ENCODE results near the gene MAST4.

DNA sequence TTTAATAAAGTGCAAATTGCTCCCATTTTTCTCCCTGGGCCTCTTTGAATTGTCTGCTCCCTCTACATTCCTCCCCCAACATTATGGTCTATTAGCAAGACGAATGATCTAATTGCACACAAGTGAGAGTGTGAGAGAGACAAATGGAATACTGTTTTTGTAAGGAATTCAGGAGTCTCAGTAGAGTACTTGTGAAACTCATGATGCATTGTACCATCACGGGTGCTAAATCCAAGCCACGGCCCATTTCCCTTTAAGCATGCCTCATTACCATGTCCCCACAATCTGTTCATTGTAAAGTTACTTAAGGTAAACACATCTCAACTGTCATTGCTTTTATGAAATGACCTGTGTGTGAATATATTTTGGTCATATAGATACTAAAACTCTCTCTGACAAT, 537.6 kb downstream of the MAST4 start:
- TF ChIP-seq EZH2 (IDR thresholded peaks at IDR 0.05; ENCODE audit: insufficient read depth, poor library complexity, severe bottlenecking) (no peak), EZH2phosphoT487 (IDR thresholded peaks at IDR 0.05; ENCODE audit: insufficient read depth, low read depth) (no peak)
